Astrocyte of the cerebellum (primary cell): ENCODE results near the gene MMP28.
"Not testable (repeated sequence)": the region's sequence is repeated elsewhere in the genome, so short reads cannot be mapped to it uniquely, and the experiment has no call there.

Experiments used
- DNase-seq: peaks from one replicate; pipeline ENCODE4 v3.0.0-alpha.2; 2011; ENCODE audit warnings: low read depth
- H3K4me3 ChIP-seq: 2 replicates; pipeline ENCODE4 v1.5.1; 2011; ENCODE audit warnings: mild to moderate bottlenecking, low read depth, low read length, moderate library complexity
- in situ Hi-C: cut with HindIII; loops from 2 replicates; pipeline ENCODE4 v1.10.0; 2017; ENCODE audit warnings: low sequenced_read_pairs
- TF ChIP-seq, protein P1 (sequence below): IDR thresholded peaks from 2 replicates; pipeline ENCODE4 v1.5.1; 2012; ENCODE audit warnings: low read length, low read depth, moderate library complexity, mild to moderate bottlenecking; ENCODE audit errors: missing control alignments

MMP28 gene

DNA sequence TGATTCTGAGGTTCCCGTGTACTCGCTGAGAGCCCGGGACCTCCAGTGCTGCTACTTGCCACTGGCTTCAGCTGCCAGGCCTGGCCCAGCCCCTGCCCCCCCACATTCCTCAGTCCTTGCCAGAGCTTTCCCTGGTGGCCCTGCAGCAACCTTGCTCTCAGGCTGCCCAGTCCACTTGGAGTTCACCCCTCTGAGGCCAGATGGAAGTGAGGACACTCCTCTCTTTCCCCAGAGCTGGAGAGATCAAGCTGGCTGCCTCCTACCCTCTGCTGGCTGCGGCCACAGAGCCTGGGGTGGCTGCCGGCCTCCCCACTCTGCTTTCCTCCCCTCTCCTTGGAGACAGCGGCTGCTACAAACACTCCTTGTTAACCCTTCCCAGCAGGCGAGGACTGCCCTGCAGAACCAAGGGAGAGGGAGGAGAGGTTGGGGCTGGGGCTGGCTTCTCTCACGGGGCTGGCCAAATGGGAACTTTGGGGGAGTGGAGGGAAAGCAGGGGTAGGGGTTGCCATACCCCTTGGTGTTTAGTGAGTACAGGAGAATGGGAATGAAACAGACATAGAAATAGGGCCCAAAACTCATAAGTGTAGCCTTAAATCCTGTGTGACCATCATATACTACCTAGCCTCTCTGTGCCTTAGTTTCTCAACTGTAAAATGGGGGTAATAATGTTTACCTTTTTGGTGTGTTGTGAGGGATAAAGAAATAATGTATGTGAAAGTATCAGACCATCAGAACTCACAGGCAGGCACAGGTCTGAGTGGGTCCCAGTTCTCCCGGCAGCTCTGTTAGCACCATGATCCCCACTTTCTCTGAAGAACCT lies 42.3 kb downstream of the MMP28 start, which contains the start of gene GAS2L2:
Gene GAS2L2, minus strand, starts transcription at position 295 of the 820 bp plus-strand sequence. CDS start 389 bp downstream, outside the sequence.
- TF ChIP-seq, protein P1, sequence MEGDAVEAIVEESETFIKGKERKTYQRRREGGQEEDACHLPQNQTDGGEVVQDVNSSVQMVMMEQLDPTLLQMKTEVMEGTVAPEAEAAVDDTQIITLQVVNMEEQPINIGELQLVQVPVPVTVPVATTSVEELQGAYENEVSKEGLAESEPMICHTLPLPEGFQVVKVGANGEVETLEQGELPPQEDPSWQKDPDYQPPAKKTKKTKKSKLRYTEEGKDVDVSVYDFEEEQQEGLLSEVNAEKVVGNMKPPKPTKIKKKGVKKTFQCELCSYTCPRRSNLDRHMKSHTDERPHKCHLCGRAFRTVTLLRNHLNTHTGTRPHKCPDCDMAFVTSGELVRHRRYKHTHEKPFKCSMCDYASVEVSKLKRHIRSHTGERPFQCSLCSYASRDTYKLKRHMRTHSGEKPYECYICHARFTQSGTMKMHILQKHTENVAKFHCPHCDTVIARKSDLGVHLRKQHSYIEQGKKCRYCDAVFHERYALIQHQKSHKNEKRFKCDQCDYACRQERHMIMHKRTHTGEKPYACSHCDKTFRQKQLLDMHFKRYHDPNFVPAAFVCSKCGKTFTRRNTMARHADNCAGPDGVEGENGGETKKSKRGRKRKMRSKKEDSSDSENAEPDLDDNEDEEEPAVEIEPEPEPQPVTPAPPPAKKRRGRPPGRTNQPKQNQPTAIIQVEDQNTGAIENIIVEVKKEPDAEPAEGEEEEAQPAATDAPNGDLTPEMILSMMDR: no peak
- in situ Hi-C loops: no loop called here
- DNase-seq: no peak
- H3K4me3 ChIP-seq: no peak within 1 kb of the TSS

DNA sequence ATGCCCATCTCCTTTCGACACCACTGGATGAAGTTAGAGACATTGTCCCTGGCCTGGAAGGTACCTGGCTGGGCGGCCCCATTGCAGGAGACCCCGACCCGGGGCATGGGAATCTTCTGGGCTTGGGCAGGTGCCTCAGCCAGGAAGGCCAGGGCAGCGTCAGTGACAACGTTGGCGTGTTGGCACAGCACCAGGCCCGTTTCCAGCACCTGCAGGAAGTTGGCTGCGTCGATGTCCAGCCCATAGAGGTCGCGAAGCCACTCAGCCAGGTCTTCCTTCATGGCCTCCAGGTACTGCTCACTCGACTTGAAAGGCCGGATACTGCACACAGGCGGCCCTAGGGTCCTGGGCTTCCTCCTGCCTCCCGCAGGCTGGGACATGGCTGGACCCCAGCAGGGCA lies 43.0 kb downstream of the MMP28 start:
- no peak for DNase-seq
- no peak overlapping the region for H3K4me3 ChIP-seq
- in situ Hi-C loops: no loop called here
- TF ChIP-seq, protein P1: no peak

DNA sequence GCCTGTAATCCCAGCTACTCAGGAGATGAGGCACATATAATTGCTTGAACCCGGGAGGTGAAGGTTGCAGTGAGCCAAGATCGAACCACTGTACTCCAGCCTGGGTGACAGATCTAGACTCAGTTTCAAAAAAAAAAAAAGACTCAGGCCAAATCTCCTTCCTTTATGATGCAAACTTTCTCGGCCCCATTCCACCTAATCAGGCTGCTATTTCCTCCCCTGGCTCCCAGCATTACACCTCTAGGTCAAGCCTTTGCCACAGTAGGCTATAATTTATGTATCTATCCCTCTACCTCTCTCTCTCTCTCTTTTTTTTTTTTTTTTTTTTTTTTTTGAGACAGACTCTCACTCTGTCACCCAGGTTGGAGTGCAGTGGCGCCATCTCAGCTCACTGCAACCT lies 43.9 kb downstream of the MMP28 start:
- in situ Hi-C loops, H3K4me3 ChIP-seq, DNase-seq: not testable (repeated sequence)

DNA sequence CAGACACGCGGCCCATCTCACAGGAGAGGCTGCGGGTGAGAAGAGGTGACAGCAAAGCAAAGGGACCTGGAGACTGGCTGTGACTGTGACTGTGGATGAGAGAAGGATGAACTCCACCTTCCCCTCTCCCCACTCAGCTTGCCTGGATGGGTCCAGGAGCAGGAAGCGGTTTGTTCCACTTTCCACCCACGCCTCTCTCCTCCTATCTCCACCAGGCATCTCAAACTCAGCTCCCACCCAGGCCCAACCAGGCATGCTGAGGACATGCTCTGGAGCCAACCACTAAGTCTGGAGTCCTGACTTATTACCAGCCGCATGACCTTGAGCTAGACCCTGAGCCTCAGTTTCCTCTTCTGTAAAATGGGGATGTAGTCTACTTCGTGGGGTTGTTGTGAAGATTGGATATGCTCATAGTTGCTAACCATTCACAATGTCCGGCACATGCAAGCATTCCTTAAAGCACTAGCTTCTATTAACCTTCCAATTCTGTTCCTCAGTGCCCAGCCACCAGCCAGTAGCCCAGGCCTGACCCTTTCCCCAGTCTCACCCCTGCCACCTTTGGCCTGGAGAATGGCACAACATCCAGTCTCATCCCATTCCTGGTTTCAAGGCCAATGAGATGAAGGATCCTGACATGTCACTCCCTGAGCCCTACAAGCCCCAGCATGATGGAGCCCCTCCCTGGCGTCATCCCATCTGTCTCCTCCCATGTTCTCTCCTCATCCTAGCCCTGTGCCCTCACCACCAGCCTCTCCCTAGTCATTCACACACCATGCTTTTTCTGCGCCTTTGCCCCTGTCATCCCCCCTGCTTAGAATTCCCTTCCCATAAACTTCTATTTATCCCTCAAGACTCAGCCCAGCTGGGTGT lies 44.7 kb downstream of the MMP28 start:
- no peak overlapping the region for H3K4me3 ChIP-seq
- in situ Hi-C loops: no loop called here

DNA sequence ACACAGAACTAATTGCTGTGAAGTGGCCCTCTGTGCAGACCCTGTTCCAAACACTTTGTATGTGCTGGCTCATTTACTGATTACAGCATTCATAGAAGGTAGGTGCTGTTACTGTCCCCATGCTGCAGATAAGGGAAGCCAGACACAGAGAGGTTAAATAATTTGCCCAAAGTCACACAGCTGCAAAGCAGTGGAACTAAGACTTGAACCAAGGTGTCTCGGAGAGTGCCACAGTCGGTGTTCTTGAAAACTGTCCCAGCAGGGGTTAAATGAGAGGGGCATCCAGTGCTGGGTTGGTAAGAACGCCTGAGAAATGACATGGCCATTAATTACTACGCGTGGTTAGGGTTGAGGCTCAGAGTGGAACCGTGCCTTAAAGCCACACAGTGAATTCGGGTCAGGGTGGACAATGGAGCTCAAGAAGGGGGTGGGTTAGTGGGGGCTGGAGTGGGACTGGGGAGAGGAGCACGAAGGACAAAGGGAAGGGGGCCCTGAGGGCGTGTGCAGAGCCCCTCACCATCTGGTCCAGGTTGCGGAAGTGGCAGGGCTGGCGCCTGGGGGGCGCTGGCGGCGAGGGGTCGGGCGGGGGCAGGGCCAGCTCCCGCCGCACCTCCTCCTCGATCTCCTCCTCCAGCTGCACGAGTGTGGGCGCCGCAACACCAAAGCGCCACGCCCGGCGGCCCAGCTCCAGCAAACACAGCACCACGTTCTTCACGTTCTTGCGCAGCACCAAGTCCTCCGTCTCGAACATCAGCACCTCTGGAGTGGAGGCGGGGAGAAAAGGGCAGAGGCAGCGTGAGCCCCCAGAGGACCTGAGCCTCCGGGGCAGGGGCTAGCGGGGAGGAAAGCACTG lies 45.7 kb downstream of the MMP28 start:
- H3K4me3 ChIP-seq: no peak overlapping the region
- TF ChIP-seq, protein P1: no peak
- DNase-seq: no peak
- in situ Hi-C loops: no loop called here

More for the DNA sequence above, 44.7 kb downstream of the MMP28 start:
- no peak for DNase-seq
- TF ChIP-seq, protein P1: no peak

DNA sequence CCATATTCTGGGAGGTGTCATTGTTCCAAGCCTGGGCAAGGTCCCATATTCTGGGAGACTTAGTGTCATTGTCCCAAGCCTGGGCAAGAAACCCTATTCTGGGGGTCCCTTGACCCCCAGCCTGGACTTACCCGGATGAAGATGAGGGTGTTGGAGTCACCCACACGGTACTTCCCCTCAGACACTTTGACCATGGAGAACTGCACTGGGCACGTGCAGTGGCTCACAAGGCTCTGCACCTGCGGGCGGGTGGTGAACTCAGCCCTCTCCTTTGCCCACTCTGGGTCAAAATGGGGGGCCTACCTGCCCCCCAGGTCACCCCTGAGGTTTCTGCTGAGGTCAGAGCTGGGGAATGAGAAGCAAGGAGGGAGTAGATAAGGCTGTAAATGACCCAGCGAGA lies 46.5 kb downstream of the MMP28 start:
- no peak for DNase-seq
- H3K4me3 ChIP-seq: no peak overlapping the region
- in situ Hi-C loops: no loop called here
- TF ChIP-seq, protein P1: no peak
